D721Med (cell line): ENCODE results near the gene TBPL1.

Experiments used
- DNase-seq: peaks from one replicate; pipeline ENCODE4 v3.0.0; 2011; ENCODE audit warnings: low spot score; ENCODE audit not compliant: insufficient read length
- FAIRE-seq: peaks from 2 replicates; lab custom pipeline; 2011; peaks lifted over from hg19 to GRCh38; lab: Jason Lieb, UNC
- CTCF ChIP-seq: IDR thresholded peaks from 2 replicates; pipeline ENCODE4 v1.5.1; 2012; ENCODE audit warnings: mild to moderate bottlenecking, control low read depth; ENCODE audit not compliant: insufficient read depth; ENCODE audit errors: missing control alignments

TBPL1 gene

GRCh38 chr6:133989525-133989924 lies 36.5 kb downstream of the TBPL1 start:
- FAIRE-seq = no peak
- DNase-seq = no peak
- no peak for TF ChIP-seq CTCF

- TF ChIP-seq CTCF = no peak
- DNase-seq = no peak
- FAIRE-seq = no peak
These were observed 37.3 kb downstream of the TBPL1 start for GRCh38 chr6:133990321-133990720.

- FAIRE-seq (no peak), DNase-seq (no peak)
- TF ChIP-seq CTCF = no peak
These were observed 38.1 kb downstream of the TBPL1 start for GRCh38 chr6:133991096-133991593.

GRCh38 chr6:133992992-133993680 lies 40.1 kb downstream of the TBPL1 start:
- no peak for TF ChIP-seq CTCF
- no peak for FAIRE-seq
- DNase-seq = no peak

- FAIRE-seq (no peak), DNase-seq (no peak)
- TF ChIP-seq CTCF = no peak
These were observed 42.3 kb downstream of the TBPL1 start for GRCh38 chr6:133995296-133995695.

GRCh38 chr6:133995758-133996157 lies 42.7 kb downstream of the TBPL1 start:
- no peak for FAIRE-seq
- no peak for TF ChIP-seq CTCF
- no peak for DNase-seq

GRCh38 chr6:133997267-133997666 lies 44.2 kb downstream of the TBPL1 start:
- no peak for DNase-seq
- TF ChIP-seq CTCF = no peak
- FAIRE-seq = no peak
